GM12878 (cell line): ENCODE results near the gene RAB21. TPM values are rescaled to one million over a fixed set of nuclear protein-coding genes. Genes with fewer than 3 reads are reported as not detected.

Source experiments
- ATAC-seq: fragments of 200-7000 bp; cut with Tn5 transposase; 3 replicates; pipeline ENCODE4 v1.9.1; 2020; ENCODE audit warnings: mild to moderate bottlenecking, moderate library complexity
- BruUV-seq: library from RNA; stranded (reverse); fragments of 400-500 nt; replicated peaks from 2 replicates; lab custom pipeline; 2021; lab: Mats Ljungman, UMichigan
- CTCF ChIA-PET: fragments of 300-600 bp; sonication (Branson Sonifier 250); formaldehyde crosslinking; extraction: SDS; loops from one replicate; lab custom pipeline; 2021; ENCODE audit warnings: inconsistent platforms; lab: Yijun Ruan, JAX
- POLR2A ChIA-PET: fragments of 350-600 bp; formaldehyde crosslinking; extraction: SDS; loops from one replicate; lab custom pipeline; 2021; ENCODE audit warnings: inconsistent platforms; lab: Charles Lee
- RAD21 ChIA-PET: fragments of 300-600 bp; sonication (Branson Sonifier 250); formaldehyde crosslinking; loops from one replicate; lab custom pipeline; 2023; ENCODE audit warnings: antibody characterized with exemption; ENCODE audit not compliant: unreplicated experiment; lab: Charles Lee
- SMC1A ChIA-PET: fragments of 300-600 bp; sonication (Branson Sonifier 250); formaldehyde crosslinking; loops from one replicate; lab custom pipeline; 2023; ENCODE audit not compliant: unreplicated experiment, uncharacterized antibody; lab: Charles Lee
- DNase-seq: peaks from one replicate; pipeline ENCODE4 v3.0.0-alpha.2; 2011; ENCODE audit warnings: low read depth, low spot score
- FAIRE-seq: peaks from 3 replicates; lab custom pipeline; 2011; peaks lifted over from hg19 to GRCh38; lab: Jason Lieb, UNC
- H2AFZ ChIP-seq: 2 replicates; pipeline ENCODE4 v1.6.0; 2011; ENCODE audit warnings: low read depth, low read length, control low read depth; ENCODE audit not compliant: control insufficient read depth
- H3K27ac ChIP-seq: 2 replicates; pipeline ENCODE4 v1.5.1; 2011; ENCODE audit warnings: control low read depth; ENCODE audit not compliant: control insufficient read depth, insufficient read depth
- H3K27me3 ChIP-seq, 2 experiments: replicated peaks in 1 of 2; 2 replicates each; pipeline versions ENCODE4 v1.6.0 to v1.6.1; 2011; ENCODE audit warnings: low read length in 1 of 2; ENCODE audit not compliant: control insufficient read depth in 2 of 2, insufficient read depth in 2 of 2
- H3K36me3 ChIP-seq, 2 experiments: 2 replicates each; pipeline ENCODE4 v1.5.1; 2011; ENCODE audit warnings: low read length in 1 of 2; ENCODE audit not compliant: control insufficient read depth in 2 of 2, insufficient read depth in 2 of 2
- H3K4me1 ChIP-seq: 2 replicates; pipeline ENCODE4 v1.6.1; 2011; ENCODE audit warnings: mild to moderate bottlenecking, low read length, moderate library complexity, mixed read lengths; ENCODE audit not compliant: control insufficient read depth, insufficient read depth
- H3K4me2 ChIP-seq: 2 replicates; pipeline ENCODE4 v1.6.0; 2011; ENCODE audit warnings: control low read depth; ENCODE audit not compliant: control insufficient read depth, insufficient read depth
- H3K4me3 ChIP-seq: fragments of 200-600 bp; sonication (generic); 2 replicates; pipeline ENCODE4 v1.5.1; 2016
- H3K79me2 ChIP-seq: 2 replicates; pipeline ENCODE4 v1.6.0; 2011; ENCODE audit warnings: low read length; ENCODE audit not compliant: control insufficient read depth, insufficient read depth
- H3K9ac ChIP-seq: 2 replicates; pipeline ENCODE4 v1.8.0; 2011; ENCODE audit warnings: low read length, control low read depth, mixed read lengths; ENCODE audit not compliant: control insufficient read depth, insufficient read depth
- H3K9me3 ChIP-seq: replicated peaks from 3 replicates; pipeline ENCODE4 v1.5.1; 2011; ENCODE audit warnings: mild to moderate bottlenecking, low read length; ENCODE audit not compliant: control insufficient read depth, insufficient read depth
- H4K20me1 ChIP-seq: 2 replicates; pipeline ENCODE4 v1.6.0; 2011; ENCODE audit not compliant: control insufficient read depth, insufficient read depth
- BCL3 ChIP-seq: IDR thresholded peaks from 2 replicates; pipeline ENCODE4 v1.6.1; 2011; ENCODE audit warnings: borderline replicate concordance, low read depth, mild to moderate bottlenecking, moderate library complexity, low read length; ENCODE audit not compliant: insufficient read depth, poor library complexity, severe bottlenecking
- CBX3 ChIP-seq: fragments of 200-600 bp; sonication (generic); IDR thresholded peaks from 2 replicates; pipeline ENCODE4 v1.6.1; 2016; ENCODE audit warnings: low read depth, borderline replicate concordance
- E2F4 ChIP-seq: IDR thresholded peaks from 2 replicates; pipeline ENCODE4 v1.6.1; 2012; ENCODE audit warnings: low read depth, low read length, improper control_type of control experiment
- KAT2A ChIP-seq: conservative IDR thresholded peaks from 2 replicates; pipeline ENCODE4 v1.6.1; 2011; ENCODE audit warnings: low read depth, low read length; ENCODE audit not compliant: control insufficient read depth
- LARP7 ChIP-seq: fragments of 450-650 bp; IDR thresholded peaks from 2 replicates; pipeline ENCODE4 v1.6.1; 2017; ENCODE audit warnings: mild to moderate bottlenecking
- POLR2AphosphoS5 ChIP-seq: IDR thresholded peaks from 2 replicates; pipeline ENCODE4 v1.6.1; 2011; ENCODE audit warnings: mild to moderate bottlenecking, low read length, inconsistent platforms
- PRDM15 ChIP-seq: fragments of 450-650 bp; formaldehyde crosslinking; IDR thresholded peaks from 2 replicates; pipeline ENCODE4 v1.4.0; 2020; ENCODE audit warnings: mild to moderate bottlenecking, moderate library complexity
- RBBP5 ChIP-seq: fragments of 200-600 bp; sonication (generic); conservative IDR thresholded peaks from 2 replicates; pipeline ENCODE4 v1.6.1; 2016
- RUNX3 ChIP-seq: IDR thresholded peaks from 2 replicates; pipeline ENCODE4 v1.6.1; 2012; ENCODE audit warnings: low read length, inconsistent platforms
- SMAD5 ChIP-seq: IDR thresholded peaks from 2 replicates; pipeline ENCODE4 v1.6.1; 2016; ENCODE audit warnings: antibody characterized with exemption, low read depth
- SREBF1 ChIP-seq: IDR thresholded peaks from 2 replicates; pipeline ENCODE4 v1.6.1; 2012; ENCODE audit warnings: mild to moderate bottlenecking, low read length
- ZBTB40 ChIP-seq: fragments of 450-650 bp; IDR thresholded peaks from 2 replicates; pipeline ENCODE4 v1.6.1; 2016; ENCODE audit warnings: mild to moderate bottlenecking, moderate library complexity, borderline replicate concordance
- WGBS: methylation state at CpG from one replicate; pipeline ENCODE4 v1.1.6; 2016; ENCODE audit warnings: low lambda C conversion rate; ENCODE audit not compliant: insufficient replicate concordance, insufficient coverage; ENCODE audit errors: missing lambda C conversion rate; 5-methylcytosine and 5-hydroxymethylcytosine counted together
- in situ Hi-C: fragments of 300-500 bp; cut with MboI; formaldehyde crosslinking; loops from 9 replicates; pipeline ENCODE4 v1.14.3; 2018; ENCODE audit warnings: mixed read lengths
- intact Hi-C: fragments of 100-400 bp; cut with micrococcal nuclease; formaldehyde crosslinking; loops from one replicate; pipeline ENCODE4 v1.14.2; 2022; ENCODE audit not compliant: unreplicated experiment
- polyA plus RNA-seq, 11 experiments: library from polyadenylated mRNA; depleted of rRNA in 4 of 11; unstranded in 6 of 11; stranded (reverse) in 5 of 11; fragments of >200 nt; fragmentation: Nextera tagmentation in 4 of 11; fragmentation: Illumina TruSeq in 1 of 11; extraction: Ambion mirVana in 4 of 11; extraction: Trizol in 1 of 11; gene quantifications; 1 replicate in 1 of 11; 2 replicates in 10 of 11; pipeline versions ENCODE4 v1.2.1 to v1.2.3, GENCODE V29; 2011 to 2016; ENCODE audit warnings: inconsistent platforms in 2 of 11, missing spikeins in 2 of 11, low read depth in 1 of 11
- total RNA-seq, 4 experiments: library from RNA; depleted of rRNA in 3 of 4; stranded (reverse); fragments of >200 nt in 3 of 4; fragmentation: Illumina TruSeq in 1 of 4; extraction: Trizol in 1 of 4; gene quantifications; 2 replicates each; pipeline versions ENCODE4 v1.2.1 to v1.2.3, GENCODE V29; 2013 to 2021

Gene RAB21
- total and polyA plus RNA-seq, 10 of the 15 experiments (the other 5 are each of a cell fraction or from before 2014, with no cell fraction given) = 2.8 to 42.8 (median 16.1) TPM

- H3K4me2 ChIP-seq = no peak overlapping the region
- H3K79me2 ChIP-seq = peaks cover 90% of the 10 kb centered on the region
- H3K36me3 ChIP-seq = no peaks in the 10 kb centered on the region; a peak in 2 of 4 replicates
- FAIRE-seq = no peak
- H3K4me1 ChIP-seq = no peaks in the 10 kb centered on the region
- intact Hi-C loops (no loop called here), in situ Hi-C loops (no loop called here)
- no peak overlapping the region for H3K4me3 ChIP-seq
- CTCF ChIA-PET = interaction anchor here (0.6 to 2.0 kb wide), 3 partner anchors 13 to 109 kb away, joined by 3 to 6 read pairs (median 3); no protein-coding TSS in a partner anchor
- peaks cover 39% of the 10 kb centered on the region for H3K9me3 ChIP-seq
- H3K9ac ChIP-seq = no peak overlapping the region
- POLR2A ChIA-PET = interaction anchor here (0.9 kb wide), 1 partner anchor 9 kb away, joined by 3 read pairs; the partner anchor contains the start of gene RAB21
- H3K27ac ChIP-seq = no peak overlapping the region
- WGBS = 91% methylated on average over 4 of the region's 4 CpGs
- no peaks in the 10 kb centered on the region for H3K27me3 ChIP-seq
- ATAC-seq = no peak
- DNase-seq = no peak
- SMC1A ChIA-PET = interaction anchor here (0.7 to 1.7 kb wide), 2 partner anchors 16 to 79 kb away, joined by 3 to 4 read pairs; no protein-coding TSS in a partner anchor
- no peak overlapping the region for H2AFZ ChIP-seq
- RAD21 ChIA-PET = interaction anchor here (0.6 to 1.0 kb wide), 2 partner anchors 17 to 127 kb away, joined by 3 read pairs; no protein-coding TSS in a partner anchor
- no peaks in the 10 kb centered on the region for H4K20me1 ChIP-seq
- BruUV-seq = no TSS peak
- TF ChIP-seq RUNX3 (no peak), BCL3 (no peak), ZBTB40 (no peak), SMAD5 (no peak), POLR2AphosphoS5 (no peak), CBX3 (no peak), LARP7 (no peak), KAT2A (no peak), RBBP5 (no peak), PRDM15 (CRISPR knock-in tag) (no peak), E2F4 (no peak), SREBF1 (no peak)
Observed at GRCh38 chr12:71763677-71764379, 9.2 kb downstream of the RAB21 start.
